DMS53 treated with DMSO at 0.1 percent for 48 hours (cell line): Measurements from ENCODE around the gene OR6S1.

Experiments
- DNase-seq: peaks from one replicate; lab custom pipeline; 2025; ENCODE audit not compliant: unreplicated experiment; lab: John Stamatoyannopoulos, UW

OR6S1 gene

GRCh38 chr14:20641591-20641990 is at the start of gene OR6S1:
Gene OR6S1 (minus strand): TSS chr14:20641691. CDS start chr14:20641691, 0 bp downstream.
- DNase-seq: no peak

- peak; percentile 6 for DNase-seq
These were observed 49.6 kb upstream of the OR6S1 start for GRCh38 chr14:20690848-20691640.

GRCh38 chr14:20688167-20688839 is 46.8 kb upstream of the OR6S1 start, which contains the start of gene ANG:
Gene ANG (plus strand): TSS chr14:20688764. CDS start chr14:20693565, 4,801 bp downstream.
- no peak for DNase-seq

GRCh38 chr14:20687362-20688166 is 46.1 kb upstream of the OR6S1 start:
- no peak for DNase-seq

- no peak for DNase-seq
These were observed 45.1 kb upstream of the OR6S1 start for GRCh38 chr14:20686386-20687143.

- no peak for DNase-seq
These were observed 43.4 kb upstream of the OR6S1 start for GRCh38 chr14:20684662-20685456.

GRCh38 chr14:20683891-20684661 is 42.6 kb upstream of the OR6S1 start, which contains the start of gene RNASE4:
Gene RNASE4 (plus strand): TSS chr14:20684560. CDS start chr14:20699372, 14,812 bp downstream.
- DNase-seq: no peak

- no peak for DNase-seq
These were observed 41.8 kb upstream of the OR6S1 start for GRCh38 chr14:20683125-20683890.

GRCh38 chr14:20682435-20683124 is 41.1 kb upstream of the OR6S1 start:
- no peak for DNase-seq

GRCh38 chr14:20682127-20682434 is 40.6 kb upstream of the OR6S1 start:
- DNase-seq: no peak

- no peak for DNase-seq
These were observed 40.0 kb upstream of the OR6S1 start for GRCh38 chr14:20681348-20682126.

- DNase-seq: no peak
These were observed 39.4 kb upstream of the OR6S1 start for GRCh38 chr14:20680843-20681347.

- DNase-seq: no peak
These were observed 38.9 kb upstream of the OR6S1 start for GRCh38 chr14:20680363-20680762.

- no peak for DNase-seq
These were observed 38.4 kb upstream of the OR6S1 start for GRCh38 chr14:20679907-20680306.

- DNase-seq: no peak
These were observed 34.6 kb upstream of the OR6S1 start for GRCh38 chr14:20676072-20676471.

GRCh38 chr14:20675669-20676068 is 34.2 kb upstream of the OR6S1 start:
- DNase-seq: no peak
